A673 (cell line): ENCODE measurements around the gene NEDD4. TPM values are rescaled to one million over a fixed set of nuclear protein-coding genes. Genes with fewer than 3 reads are reported as not detected.
"Not testable (repeated sequence)": the region's sequence is repeated elsewhere in the genome, so short reads cannot be mapped to it uniquely, and the experiment has no call there.

Source experiments
- BruUV-seq: library from RNA; stranded (reverse); fragments of 400-500 nt; replicated peaks from 2 replicates; lab custom pipeline; 2021; lab: Mats Ljungman, UMichigan
- CTCF ChIA-PET: fragments of 300-600 bp; sonication (Branson Sonifier 250); formaldehyde crosslinking; loops from one replicate; lab custom pipeline; 2022; ENCODE audit warnings: antibody characterized with exemption; lab: Charles Lee
- POLR2A ChIA-PET: fragments of 300-600 bp; sonication (Branson Sonifier 250); formaldehyde crosslinking; loops from one replicate; lab custom pipeline; 2022; ENCODE audit warnings: antibody characterized with exemption; ENCODE audit not compliant: low non-redundant PET; lab: Charles Lee
- DNase-seq: peaks from one replicate; pipeline ENCODE4 v3.0.0-alpha.2; 2015; ENCODE audit warnings: low spot score
- H3K27ac ChIP-seq: fragments of 200-600 bp; sonication (generic); 2 replicates; pipeline ENCODE4 v1.5.1; 2016; ENCODE audit warnings: mixed run types, low read depth, mild to moderate bottlenecking, mixed read lengths, antibody characterized with exemption, low read length; ENCODE audit not compliant: poor library complexity, severe bottlenecking
- H3K27me3 ChIP-seq: fragments of 200-600 bp; sonication (generic); replicated peaks from 2 replicates; pipeline ENCODE4 v1.6.1; 2017; ENCODE audit warnings: mixed run types, low read depth, mild to moderate bottlenecking, mixed read lengths, antibody characterized with exemption, low read length; ENCODE audit not compliant: insufficient read depth, poor library complexity
- H3K36me3 ChIP-seq: fragments of 200-600 bp; sonication (generic); 2 replicates; pipeline ENCODE4 v1.6.1; 2016; ENCODE audit warnings: mixed run types, mild to moderate bottlenecking, mixed read lengths, antibody characterized with exemption, low read length; ENCODE audit not compliant: insufficient read depth, poor library complexity, severe bottlenecking
- H3K4me1 ChIP-seq: fragments of 200-600 bp; sonication (generic); 2 replicates; pipeline ENCODE4 v1.6.1; 2017; ENCODE audit warnings: mixed run types, mild to moderate bottlenecking, mixed read lengths, antibody characterized with exemption, low read length; ENCODE audit not compliant: insufficient read depth, poor library complexity, severe bottlenecking
- H3K4me3 ChIP-seq: fragments of 200-600 bp; sonication (generic); 2 replicates; pipeline ENCODE4 v1.5.1; 2016; ENCODE audit warnings: low read depth, mixed run types, mild to moderate bottlenecking, mixed read lengths, low read length; ENCODE audit not compliant: poor library complexity, severe bottlenecking
- H3K9me3 ChIP-seq: fragments of 200-600 bp; sonication (generic); 2 replicates; pipeline ENCODE4 v1.6.1; 2016; ENCODE audit warnings: mixed run types, low read depth, mild to moderate bottlenecking, mixed read lengths, antibody characterized with exemption, low read length; ENCODE audit not compliant: poor library complexity, severe bottlenecking
- EZH2 ChIP-seq: fragments of 200-600 bp; sonication (generic); IDR thresholded peaks from 2 replicates; pipeline ENCODE4 v1.6.1; 2017; ENCODE audit warnings: borderline replicate concordance, low read depth, mild to moderate bottlenecking, mixed read lengths, antibody characterized with exemption, low read length; ENCODE audit not compliant: poor library complexity, severe bottlenecking
- intact Hi-C: fragments of 100-400 bp; cut with micrococcal nuclease; formaldehyde crosslinking; loops from one replicate; pipeline ENCODE4 v1.10.0; 2022; ENCODE audit not compliant: unreplicated experiment
- total RNA-seq: library from RNA; stranded (reverse); gene quantifications from 2 replicates; pipeline ENCODE4 v1.2.3, GENCODE V29; 2021
- TF ChIP-seq, protein P1 (sequence below): fragments of 300-800, 200-600 bp; sonication (generic); conservative IDR thresholded peaks from 2 replicates; pipeline ENCODE4 v1.5.1; 2017; ENCODE audit warnings: low read depth, mild to moderate bottlenecking, antibody characterized with exemption, low read length, moderate library complexity, mixed read lengths

Gene NEDD4
- total RNA-seq, 1 experiment from 2014 or later = 23.1 TPM

- BruUV-seq = no TSS peak
- Histone ChIP-seq H3K36me3 (no peaks in the 10 kb centered on the region), H3K9me3 (no peaks in the 10 kb centered on the region), H3K27ac (no peak overlapping the region), H3K27me3 (no peaks in the 10 kb centered on the region), H3K4me3 (no peak overlapping the region), H3K4me1 (no peaks in the 10 kb centered on the region)
- DNase-seq = no peak
- ChIA-PET CTCF (no interaction called here), POLR2A (no interaction called here)
- no peak for TF ChIP-seq EZH2
- TF ChIP-seq, protein P1, sequence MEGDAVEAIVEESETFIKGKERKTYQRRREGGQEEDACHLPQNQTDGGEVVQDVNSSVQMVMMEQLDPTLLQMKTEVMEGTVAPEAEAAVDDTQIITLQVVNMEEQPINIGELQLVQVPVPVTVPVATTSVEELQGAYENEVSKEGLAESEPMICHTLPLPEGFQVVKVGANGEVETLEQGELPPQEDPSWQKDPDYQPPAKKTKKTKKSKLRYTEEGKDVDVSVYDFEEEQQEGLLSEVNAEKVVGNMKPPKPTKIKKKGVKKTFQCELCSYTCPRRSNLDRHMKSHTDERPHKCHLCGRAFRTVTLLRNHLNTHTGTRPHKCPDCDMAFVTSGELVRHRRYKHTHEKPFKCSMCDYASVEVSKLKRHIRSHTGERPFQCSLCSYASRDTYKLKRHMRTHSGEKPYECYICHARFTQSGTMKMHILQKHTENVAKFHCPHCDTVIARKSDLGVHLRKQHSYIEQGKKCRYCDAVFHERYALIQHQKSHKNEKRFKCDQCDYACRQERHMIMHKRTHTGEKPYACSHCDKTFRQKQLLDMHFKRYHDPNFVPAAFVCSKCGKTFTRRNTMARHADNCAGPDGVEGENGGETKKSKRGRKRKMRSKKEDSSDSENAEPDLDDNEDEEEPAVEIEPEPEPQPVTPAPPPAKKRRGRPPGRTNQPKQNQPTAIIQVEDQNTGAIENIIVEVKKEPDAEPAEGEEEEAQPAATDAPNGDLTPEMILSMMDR = no peak
- intact Hi-C loops = no loop called here
Observed at GRCh38 chr15:56028430-56028829, 35.0 kb upstream of the NEDD4 start.

- CTCF ChIA-PET, POLR2A ChIA-PET, BruUV-seq: not testable (repeated sequence)
Observed at GRCh38 chr15:56023160-56023559, 29.7 kb upstream of the NEDD4 start.

DNA sequence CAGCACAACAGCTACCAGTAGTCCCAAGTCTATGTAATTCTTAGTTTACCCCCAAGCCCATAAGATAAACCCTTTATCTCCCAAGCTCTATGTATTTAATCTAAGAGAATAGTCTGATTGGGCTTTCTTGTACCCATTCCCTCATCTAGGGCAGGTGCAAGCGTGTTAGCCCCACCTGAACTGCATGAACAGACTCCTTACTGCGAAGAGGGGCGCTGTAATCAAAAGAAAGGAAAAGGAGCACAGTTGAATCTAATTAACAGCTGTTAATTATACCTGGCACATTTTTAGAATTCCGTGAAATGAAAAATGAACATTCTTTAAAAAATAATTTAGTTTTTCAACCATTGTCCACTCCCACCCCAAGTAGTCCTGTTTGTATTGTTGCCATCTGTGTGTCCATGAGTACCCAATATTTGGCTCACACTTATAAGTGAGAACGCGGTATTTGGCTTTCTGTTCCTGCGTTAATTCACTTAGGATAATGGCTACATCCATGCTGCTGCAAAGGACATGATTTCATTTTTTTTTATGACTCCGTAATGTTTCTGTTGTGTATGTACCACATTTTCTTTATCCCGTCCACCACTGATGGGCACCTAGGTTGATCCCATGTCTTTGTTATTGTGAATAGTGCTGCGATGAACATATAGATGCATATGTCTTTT is 26.5 kb upstream of the NEDD4 start:
- DNase-seq = no peak
- ChIA-PET POLR2A (no interaction called here), CTCF (no interaction called here)
- BruUV-seq = no TSS peak
- no peaks in the 10 kb centered on the region for H3K9me3 ChIP-seq
- H3K27ac ChIP-seq = no peak overlapping the region
- H3K4me1 ChIP-seq = no peaks in the 10 kb centered on the region
- H3K27me3 ChIP-seq = no peaks in the 10 kb centered on the region
- TF ChIP-seq, protein P1 = no peak
- no peak for TF ChIP-seq EZH2
- no peak overlapping the region for H3K4me3 ChIP-seq
- H3K36me3 ChIP-seq = no peaks in the 10 kb centered on the region
- intact Hi-C loops = no loop called here

More at GRCh38 chr15:56023160-56023559, 29.7 kb upstream of the NEDD4 start:
- H3K27me3 ChIP-seq, H3K9me3 ChIP-seq, H3K27ac ChIP-seq, H3K4me1 ChIP-seq, intact Hi-C loops, H3K4me3 ChIP-seq, H3K36me3 ChIP-seq, DNase-seq: not testable (repeated sequence)
